ENCODE results near the gene GOLPH3. TPM values are rescaled to one million over a fixed set of nuclear protein-coding genes. Genes with fewer than 3 reads are reported as not detected.
"Not testable (repeated sequence)": the region's sequence is repeated elsewhere in the genome, so short reads cannot be mapped to it uniquely, and the experiment has no call there.

The GOLPH3 gene
- total RNA-seq, 1 donor from 2014 or later, result 64.6 TPM

GRCh38 chr5:32132757-32133156 lies 41.4 kb downstream of the GOLPH3 start:
- no peak for DNase-seq

- DNase-seq, result no peak
Measured at GRCh38 chr5:32131604-32132003, 42.5 kb downstream of the GOLPH3 start.

- no peak for DNase-seq
Measured at GRCh38 chr5:32130865-32131264, 43.3 kb downstream of the GOLPH3 start.

- DNase-seq, result no peak
Measured at GRCh38 chr5:32129074-32129598, 45.0 kb downstream of the GOLPH3 start.

GRCh38 chr5:32127711-32128110 lies 46.4 kb downstream of the GOLPH3 start:
- DNase-seq, result no peak

GRCh38 chr5:32126691-32127090 lies 47.4 kb downstream of the GOLPH3 start:
- no peak for DNase-seq

GRCh38 chr5:32123889-32124676 lies 50.0 kb downstream of the GOLPH3 start:
- DNase-seq, result no peak

- DNase-seq, result no peak
Measured at GRCh38 chr5:32123058-32123805, 50.9 kb downstream of the GOLPH3 start.

- not testable (repeated sequence) for DNase-seq
Measured at GRCh38 chr5:32118922-32119321, 55.2 kb downstream of the GOLPH3 start.

- no peak for DNase-seq
Measured at GRCh38 chr5:32116574-32117313, 57.4 kb downstream of the GOLPH3 start.

GRCh38 chr5:32115985-32116384 lies 58.1 kb downstream of the GOLPH3 start:
- no peak for DNase-seq

GRCh38 chr5:32110111-32110696 lies 63.9 kb downstream of the GOLPH3 start:
- no peak for DNase-seq

GRCh38 chr5:32109236-32109635 lies 64.9 kb downstream of the GOLPH3 start:
- no peak for DNase-seq

- no peak for DNase-seq
Measured at GRCh38 chr5:32108167-32108566, 66.0 kb downstream of the GOLPH3 start.

- no peak for DNase-seq
Measured at GRCh38 chr5:32107291-32107690, 66.8 kb downstream of the GOLPH3 start.

GRCh38 chr5:32103521-32103920 lies 70.6 kb downstream of the GOLPH3 start:
- DNase-seq, result no peak

GRCh38 chr5:32102254-32102986 lies 71.7 kb downstream of the GOLPH3 start:
- DNase-seq, result no peak

- no peak for DNase-seq
Measured at GRCh38 chr5:32100691-32101302, 73.3 kb downstream of the GOLPH3 start.

GRCh38 chr5:32100230-32100629 lies 73.9 kb downstream of the GOLPH3 start:
- DNase-seq, result peak; percentile 36

- DNase-seq, result no peak
Measured at GRCh38 chr5:32099486-32100035, 74.6 kb downstream of the GOLPH3 start.

- DNase-seq, result no peak
Measured at GRCh38 chr5:32098890-32099310, 75.2 kb downstream of the GOLPH3 start.
